ENCODE results near the gene PRIM1.

Gene PRIM1

DNA sequence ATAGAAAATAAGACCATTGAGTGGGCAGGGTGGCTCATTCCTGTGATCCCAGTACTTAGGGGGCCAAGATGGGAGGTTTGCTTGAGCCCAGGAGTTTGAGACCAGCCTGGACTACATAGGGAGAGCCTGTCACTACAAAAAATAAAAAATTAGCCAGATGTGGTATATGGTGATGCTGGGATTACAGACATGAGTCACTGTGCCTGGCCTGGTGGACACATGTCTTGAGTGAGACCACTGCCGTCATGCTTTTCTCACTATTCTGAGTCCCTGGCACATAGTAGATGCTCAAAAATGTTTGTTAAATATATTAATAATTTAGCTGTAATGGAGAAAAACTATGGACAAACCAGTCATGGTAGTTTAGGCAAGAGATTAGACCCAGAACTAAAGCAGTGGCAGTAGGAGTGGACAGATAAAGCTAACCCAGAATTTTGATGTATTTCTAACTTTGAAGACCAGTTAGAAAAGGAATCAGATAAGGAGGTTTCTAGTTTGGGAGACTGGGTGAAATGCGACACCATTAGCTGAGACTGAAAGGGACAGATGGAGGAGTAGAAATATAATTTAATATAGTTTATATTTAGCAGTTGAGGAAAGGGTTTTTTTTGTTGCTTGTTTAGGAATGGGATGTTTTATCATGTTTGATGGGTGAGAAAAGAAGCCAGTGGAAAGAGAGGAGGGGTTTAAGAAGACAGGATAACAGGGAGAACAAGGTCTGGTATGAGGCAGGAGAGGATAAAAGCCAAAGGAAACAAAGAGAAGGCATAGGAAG, 56.6 kb downstream of the PRIM1 start:
- H3K4me3 ChIP-seq (ENCODE audit: low read length), result no peak overlapping the region
- TF ChIP-seq CTCF (conservative IDR thresholded peaks at IDR 0.05; ENCODE audit: low read depth, low read length), result no peak
- no peak for DNase-seq (ENCODE audit: low read depth)

GRCh38 chr12:56694161-56694560, 58.0 kb downstream of the PRIM1 start:
- DNase-seq (ENCODE audit: low read depth), result no peak
- H3K4me3 ChIP-seq (ENCODE audit: low read length), result no peak overlapping the region
- no peak for TF ChIP-seq CTCF (conservative IDR thresholded peaks at IDR 0.05; ENCODE audit: low read depth, low read length)

- DNase-seq (ENCODE audit: low read depth), result no peak
- H3K4me3 ChIP-seq (ENCODE audit: low read length), result peak overlapping the region; percentile 64
- no peak for TF ChIP-seq CTCF (conservative IDR thresholded peaks at IDR 0.05; ENCODE audit: low read depth, low read length)
Measured at GRCh38 chr12:56688846-56689109, 63.3 kb downstream of the PRIM1 start.

GRCh38 chr12:56688129-56688845, 63.8 kb downstream of the PRIM1 start, which contains the start of gene PTGES3:
Gene PTGES3 (minus strand): TSS chr12:56688284. CDS start chr12:56687999, 285 bp downstream.
- peak; percentile 86 for DNase-seq (ENCODE audit: low read depth)
- H3K4me3 ChIP-seq (ENCODE audit: low read length), result peak within 1 kb of the TSS; percentile 98
- no peak for TF ChIP-seq CTCF (conservative IDR thresholded peaks at IDR 0.05; ENCODE audit: low read depth, low read length)

DNA sequence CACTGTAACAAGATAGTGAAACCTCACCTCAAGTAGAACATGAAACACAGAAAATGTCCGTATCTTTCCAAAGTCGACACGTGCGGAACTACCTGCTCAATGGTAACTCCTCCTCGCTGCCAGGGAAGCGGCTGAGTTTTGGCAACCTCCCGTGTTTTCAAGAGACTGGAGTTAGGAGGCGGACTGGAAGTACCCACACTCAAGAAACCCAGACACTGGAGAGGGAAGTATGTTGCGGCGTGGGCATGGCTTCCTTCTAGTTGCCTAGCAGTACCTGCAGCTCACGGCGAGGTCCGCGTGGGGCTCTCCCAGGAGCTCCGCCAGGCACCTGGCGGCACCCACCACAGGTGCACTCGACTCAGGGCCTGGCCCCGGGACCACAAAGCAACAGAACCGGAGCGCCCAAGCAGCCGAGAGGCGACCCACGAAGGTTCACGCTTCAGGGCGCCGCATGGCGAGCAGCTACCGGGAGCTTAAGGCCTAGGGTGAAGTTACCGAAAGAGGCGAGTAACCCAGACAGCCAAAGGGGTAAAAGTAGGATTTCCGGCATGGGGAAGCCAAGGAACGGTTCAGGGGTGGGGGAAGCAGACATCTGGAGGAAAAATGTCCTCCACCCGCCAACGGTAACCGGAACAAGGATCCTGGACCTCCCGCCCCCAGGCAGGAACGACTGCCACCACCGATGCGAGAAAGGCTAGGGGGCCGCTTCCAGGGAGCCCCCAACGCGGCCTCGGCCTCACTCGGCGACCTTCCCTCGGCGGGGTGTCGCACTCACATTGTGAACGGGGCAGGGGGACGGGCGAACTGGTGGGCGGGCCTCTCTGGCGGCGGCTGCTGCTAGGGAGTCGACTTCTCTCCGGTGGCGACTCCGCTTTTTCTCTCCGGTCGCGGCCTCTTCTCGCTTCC, 64.6 kb downstream of the PRIM1 start:
- DNase-seq (ENCODE audit: low read depth), result no peak
- peak overlapping the region; percentile 98 for H3K4me3 ChIP-seq (ENCODE audit: low read length)
- TF ChIP-seq CTCF (conservative IDR thresholded peaks at IDR 0.05; ENCODE audit: low read depth, low read length), result no peak

DNA sequence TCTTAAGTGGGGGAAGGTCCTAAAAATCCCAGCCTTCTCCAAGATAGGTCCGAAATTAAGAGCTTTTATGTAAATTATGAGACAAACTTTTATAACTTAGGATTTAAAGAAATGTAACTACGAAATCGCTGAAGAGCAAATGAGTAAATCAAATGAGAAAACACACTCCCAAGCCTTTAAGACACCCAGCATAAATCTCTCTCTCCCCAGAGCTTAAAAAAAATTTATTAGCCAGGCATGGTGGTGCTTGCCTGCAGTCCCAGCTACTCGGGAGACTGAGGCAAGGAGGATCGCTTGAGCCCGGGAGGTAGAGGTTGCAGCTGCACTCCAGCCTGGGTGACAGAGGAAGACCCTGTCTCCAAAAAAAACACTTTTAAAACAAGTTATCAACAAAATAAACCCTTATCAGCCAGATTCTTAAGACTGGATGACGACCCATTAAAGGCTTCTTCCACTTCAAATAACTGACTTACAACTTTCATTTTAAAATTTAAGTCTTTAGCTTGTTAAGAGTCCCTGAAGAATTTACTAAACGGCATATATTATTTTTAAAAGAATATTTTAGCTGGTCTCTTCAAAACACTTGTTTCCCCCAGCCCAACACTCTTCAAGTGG, 67.3 kb downstream of the PRIM1 start:
- peak overlapping the region; percentile 22 for H3K4me3 ChIP-seq (ENCODE audit: low read length)
- TF ChIP-seq CTCF (conservative IDR thresholded peaks at IDR 0.05; ENCODE audit: low read depth, low read length), result no peak
- DNase-seq (ENCODE audit: low read depth), result no peak

All from retinal pigment epithelial cell (primary cell).